ENCODE data around the gene GUF1. TPM values are rescaled to one million over a fixed set of nuclear protein-coding genes. Genes with fewer than 3 reads are reported as not detected.

GUF1 gene
- total RNA-seq, 2 experiments from 2014 or later: 16.7 to 21.1 TPM

GRCh38 chr4:44661940-44662622 is 16.1 kb upstream of the GUF1 start:
- Histone ChIP-seq H3K9me3 (ENCODE audit: control insufficient read depth in 1 of 2, insufficient read depth in 1 of 2, low read length in 2 of 2) (no peaks in the 10 kb centered on the region), H3K4me3 (ENCODE audit: low read length) (no peak overlapping the region), H3K36me3 (ENCODE audit: insufficient read depth, low read length) (no peaks in the 10 kb centered on the region), H3K27ac (ENCODE audit: low read depth in 1 of 2, low read length in 2 of 2) (no peak overlapping the region), H3K27me3 (ENCODE audit: control insufficient read depth in 1 of 2, insufficient read depth in 2 of 2, low read length in 2 of 2) (peaks cover 0 to 3% of the 10 kb centered on the region in 2 experiments), H3K4me1 (ENCODE audit: insufficient read depth, low read length) (no peaks in the 10 kb centered on the region)
- Mint-ChIP-seq H3K4me3 (no peak overlapping the region), H3K4me1 (ENCODE audit: low read depth) (no peaks in the 10 kb centered on the region), H3K27me3 (peaks cover 20% of the 10 kb centered on the region), H3K9me3 (no peaks in the 10 kb centered on the region), H3K27ac (no peak overlapping the region), H3K36me3 (ENCODE audit: low read depth) (no peaks in the 10 kb centered on the region)
- CTCF ChIA-PET: no interaction called here
- no peak for TF ChIP-seq CTCF (IDR thresholded peaks at IDR 0.05)
- ATAC-seq (ENCODE audit: poor library complexity) (no peak), DNase-seq (no peak)
- intact Hi-C loops (cut with DNase I, micrococcal nuclease): no loop called here
- POLR2A ChIA-PET: no interaction called here

- no peak for ATAC-seq (ENCODE audit: poor library complexity)
- no peak for DNase-seq
- Histone ChIP-seq H3K4me3 (ENCODE audit: low read length) (no peak overlapping the region), H3K4me1 (ENCODE audit: insufficient read depth, low read length) (no peaks in the 10 kb centered on the region), H3K9me3 (ENCODE audit: control insufficient read depth in 1 of 2, insufficient read depth in 1 of 2, low read length in 2 of 2) (no peaks in the 10 kb centered on the region), H3K27me3 (ENCODE audit: control insufficient read depth in 1 of 2, insufficient read depth in 2 of 2, low read length in 2 of 2) (peaks cover 0 to 3% of the 10 kb centered on the region in 2 experiments), H3K27ac (ENCODE audit: low read depth in 1 of 2, low read length in 2 of 2) (no peak overlapping the region), H3K36me3 (ENCODE audit: insufficient read depth, low read length) (no peaks in the 10 kb centered on the region)
- H3K9me3 Mint-ChIP-seq: no peaks in the 10 kb centered on the region
- intact Hi-C loops (cut with DNase I, micrococcal nuclease): no loop called here
- H3K36me3 Mint-ChIP-seq (ENCODE audit: low read depth): no peaks in the 10 kb centered on the region
- no peak for TF ChIP-seq CTCF (IDR thresholded peaks at IDR 0.05)
- peaks cover 14% of the 10 kb centered on the region for H3K27me3 Mint-ChIP-seq
- no peak overlapping the region for H3K27ac Mint-ChIP-seq
- no peak overlapping the region for H3K4me3 Mint-ChIP-seq
- ChIA-PET CTCF (no interaction called here), POLR2A (no interaction called here)
- H3K4me1 Mint-ChIP-seq (ENCODE audit: low read depth): no peaks in the 10 kb centered on the region
Observed at GRCh38 chr4:44662623-44663005, 15.6 kb upstream of the GUF1 start.

GRCh38 chr4:44663539-44664263 is 14.5 kb upstream of the GUF1 start:
- Histone ChIP-seq H3K4me3 (ENCODE audit: low read length) (no peak overlapping the region), H3K4me1 (ENCODE audit: insufficient read depth, low read length) (no peaks in the 10 kb centered on the region), H3K36me3 (ENCODE audit: insufficient read depth, low read length) (no peaks in the 10 kb centered on the region), H3K27me3 (ENCODE audit: control insufficient read depth in 1 of 2, insufficient read depth in 2 of 2, low read length in 2 of 2) (no peaks in the 10 kb centered on the region), H3K27ac (ENCODE audit: low read depth in 1 of 2, low read length in 2 of 2) (no peak overlapping the region), H3K9me3 (ENCODE audit: control insufficient read depth in 1 of 2, insufficient read depth in 1 of 2, low read length in 2 of 2) (no peaks in the 10 kb centered on the region)
- H3K4me1 Mint-ChIP-seq (ENCODE audit: low read depth): no peaks in the 10 kb centered on the region
- no peaks in the 10 kb centered on the region for H3K9me3 Mint-ChIP-seq
- ChIA-PET CTCF (no interaction called here), POLR2A (no interaction called here)
- DNase-seq: no peak
- H3K27me3 Mint-ChIP-seq: peaks cover 8% of the 10 kb centered on the region
- no peak overlapping the region for H3K4me3 Mint-ChIP-seq
- no peak overlapping the region for H3K27ac Mint-ChIP-seq
- no peak for TF ChIP-seq CTCF (IDR thresholded peaks at IDR 0.05)
- intact Hi-C loops (cut with DNase I, micrococcal nuclease): no loop called here
- no peak for ATAC-seq (ENCODE audit: poor library complexity)
- no peaks in the 10 kb centered on the region for H3K36me3 Mint-ChIP-seq (ENCODE audit: low read depth)
